Panc1 (cell line): ENCODE data around the gene GNAT2. TPM values are rescaled to one million over a fixed set of nuclear protein-coding genes. Genes with fewer than 3 reads are reported as not detected.

Source experiments
- ATAC-seq: fragments of 200-7000 bp; cut with Tn5 transposase; 2 replicates; pipeline ENCODE4 v1.9.1; 2020; ENCODE audit warnings: mild to moderate bottlenecking, moderate library complexity
- BruUV-seq: library from RNA; stranded (reverse); fragments of 400-500 nt; replicated peaks from 2 replicates; lab custom pipeline; 2021; lab: Mats Ljungman, UMichigan
- CTCF ChIA-PET: fragments of 300-600 bp; sonication (Branson Sonifier 250); formaldehyde crosslinking; loops from one replicate; lab custom pipeline; 2022; ENCODE audit warnings: antibody characterized with exemption; lab: Charles Lee
- POLR2A ChIA-PET: fragments of 300-600 bp; sonication (Branson Sonifier 250); formaldehyde crosslinking; loops from one replicate; lab custom pipeline; 2022; ENCODE audit warnings: antibody characterized with exemption; lab: Charles Lee
- DNase-seq: peaks from one replicate; pipeline ENCODE4 v3.0.0-alpha.2; 2010; ENCODE audit warnings: low read depth, low spot score
- H3K27ac ChIP-seq: 2 replicates; pipeline ENCODE4 v1.5.1; 2011; ENCODE audit warnings: mild to moderate bottlenecking, low read length, inconsistent platforms
- H3K27me3 ChIP-seq: fragments of 200-500 bp; sonication (Bioruptor generic); 2 replicates; pipeline ENCODE4 v1.6.0; 2014; ENCODE audit warnings: low read length, inconsistent platforms; ENCODE audit not compliant: control insufficient read depth, insufficient read depth
- H3K36me3 ChIP-seq: fragments of 200-500 bp; sonication (Bioruptor generic); 2 replicates; pipeline ENCODE4 v1.5.1; 2014; ENCODE audit warnings: inconsistent platforms, mild to moderate bottlenecking, low read length, moderate library complexity; ENCODE audit not compliant: control insufficient read depth, insufficient read depth
- H3K4me1 ChIP-seq: 2 replicates; pipeline ENCODE4 v1.5.1; 2011; ENCODE audit warnings: inconsistent platforms, mild to moderate bottlenecking, low read length, moderate library complexity; ENCODE audit not compliant: control insufficient read depth, insufficient read depth
- H3K4me3 ChIP-seq, 2 experiments: 2 replicates each; pipeline ENCODE4 v1.5.1; 2011 to 2012; ENCODE audit warnings: low read depth in 2 of 2, low read length in 2 of 2, mild to moderate bottlenecking in 2 of 2, inconsistent platforms in 1 of 2, moderate library complexity in 1 of 2
- H3K9me3 ChIP-seq: fragments of 200-500 bp; sonication (Bioruptor generic); 2 replicates; pipeline ENCODE4 v1.5.1; 2014; ENCODE audit warnings: low read depth, mild to moderate bottlenecking, inconsistent platforms, low read length, moderate library complexity; ENCODE audit not compliant: control insufficient read depth, insufficient read depth
- POLR2AphosphoS5 ChIP-seq: IDR thresholded peaks from 2 replicates; pipeline ENCODE4 v1.6.1; 2012; ENCODE audit warnings: mild to moderate bottlenecking, low read depth, low read length, moderate library complexity
- SIN3A ChIP-seq: IDR thresholded peaks from 2 replicates; pipeline ENCODE4 v1.6.1; 2012; ENCODE audit warnings: low read depth, mild to moderate bottlenecking, low read length, moderate library complexity, borderline replicate concordance; ENCODE audit not compliant: insufficient read depth
- TCF7L2 ChIP-seq: IDR thresholded peaks from 2 replicates; pipeline ENCODE4 v1.6.1; 2011; ENCODE audit warnings: mild to moderate bottlenecking, low read depth, low read length, inconsistent platforms
- in situ Hi-C: cut with HindIII; loops from 2 replicates; pipeline ENCODE4 v1.10.0; 2016; ENCODE audit warnings: low sequenced_read_pairs, low pct_unique_long_range_greater_than_20kb
- intact Hi-C: fragments of 100-400 bp; cut with micrococcal nuclease; formaldehyde crosslinking; loops from one replicate; pipeline ENCODE4 v1.10.0; 2022; ENCODE audit not compliant: unreplicated experiment
- total RNA-seq: library from RNA; stranded (reverse); gene quantifications from one replicate; pipeline ENCODE4 v1.2.1, GENCODE V29; 2021; ENCODE audit not compliant: unreplicated experiment
- TF ChIP-seq, protein P1 (sequence below), 2 experiments: IDR thresholded peaks; 2 replicates each; pipeline ENCODE4 v1.6.1; 2011 to 2012; ENCODE audit warnings: low read depth in 2 of 2, control low read depth in 1 of 2, low read length in 1 of 2, mild to moderate bottlenecking in 1 of 2, moderate library complexity in 1 of 2; ENCODE audit not compliant: insufficient read depth in 1 of 2
- TF ChIP-seq, protein P2 (sequence below): fragments of 450-650 bp; IDR thresholded peaks from 2 replicates; pipeline ENCODE4 v1.5.1; 2017; ENCODE audit warnings: mild to moderate bottlenecking

Gene GNAT2
- total RNA-seq, 1 experiment from 2014 or later, result 0.44 TPM

DNA sequence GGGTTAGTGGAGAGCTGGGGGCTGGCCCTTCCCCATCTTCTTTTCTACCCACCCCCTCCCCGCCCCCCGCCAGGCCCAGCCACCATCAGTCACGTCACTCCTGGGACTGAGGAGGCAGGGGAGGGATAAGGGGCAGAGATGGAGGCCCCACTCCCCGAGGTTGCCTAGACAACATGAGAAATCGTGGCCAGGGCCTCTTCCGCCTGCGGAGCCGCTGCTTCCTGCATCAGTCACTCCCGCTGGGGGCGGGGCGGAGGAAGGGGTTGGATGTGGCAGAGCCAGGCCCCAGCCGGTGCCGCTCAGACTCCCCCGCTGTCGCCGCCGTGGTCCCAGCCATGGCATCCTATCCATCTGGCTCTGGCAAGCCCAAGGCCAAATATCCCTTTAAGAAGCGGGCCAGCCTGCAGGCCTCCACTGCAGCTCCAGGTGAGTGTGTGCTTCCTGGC lies 1.4 kb upstream of the GNAT2 start:
- H3K4me1 ChIP-seq, result peaks cover 15% of the 10 kb centered on the region
- in situ Hi-C loops, result no loop called here

DNA sequence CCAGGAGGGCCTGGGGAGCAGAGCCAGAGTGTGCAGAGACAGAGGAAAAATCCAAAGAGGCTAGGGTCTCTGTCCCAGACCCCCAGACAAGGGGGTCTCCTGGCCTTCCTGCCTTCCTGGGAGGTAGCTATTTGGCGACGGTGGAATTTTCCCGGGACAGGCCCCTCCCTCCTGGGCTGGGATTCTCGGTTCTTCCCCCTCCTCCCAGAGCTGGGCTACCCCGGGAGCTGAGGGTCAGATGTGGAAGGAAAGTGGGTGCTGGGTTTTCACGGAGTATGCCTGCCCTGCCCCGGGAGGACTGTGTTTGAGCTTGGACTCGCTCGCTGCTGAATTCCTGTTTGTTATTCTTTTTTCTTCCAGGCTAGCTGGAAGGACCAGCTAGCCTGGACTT lies 980 bp upstream of the GNAT2 start:
- ChIA-PET POLR2A (interaction anchor here (0.6 to 0.8 kb wide), 2 partner anchors 217 to 390 kb away, joined by 3 to 5 read pairs; no protein-coding TSS in a partner anchor), CTCF (interaction anchor here (0.7 kb wide), 1 partner anchor 74 kb away, joined by 3 read pairs; no protein-coding TSS in a partner anchor)
- no peak for DNase-seq
- Histone ChIP-seq H3K4me1 (peaks cover 15% of the 10 kb centered on the region), H3K4me3 (peak overlapping the region; percentile 84 to 92), H3K36me3 (no peaks in the 10 kb centered on the region), H3K27ac (peak overlapping the region; percentile 94), H3K9me3 (no peaks in the 10 kb centered on the region), H3K27me3 (no peaks in the 10 kb centered on the region)
- BruUV-seq, result no TSS peak
- peak; percentile 69 for ATAC-seq
- TF ChIP-seq POLR2AphosphoS5 (no peak), SIN3A (no peak; the same call in 1 of the 2 replicates), TCF7L2 (no peak)
- TF ChIP-seq, protein P1, sequence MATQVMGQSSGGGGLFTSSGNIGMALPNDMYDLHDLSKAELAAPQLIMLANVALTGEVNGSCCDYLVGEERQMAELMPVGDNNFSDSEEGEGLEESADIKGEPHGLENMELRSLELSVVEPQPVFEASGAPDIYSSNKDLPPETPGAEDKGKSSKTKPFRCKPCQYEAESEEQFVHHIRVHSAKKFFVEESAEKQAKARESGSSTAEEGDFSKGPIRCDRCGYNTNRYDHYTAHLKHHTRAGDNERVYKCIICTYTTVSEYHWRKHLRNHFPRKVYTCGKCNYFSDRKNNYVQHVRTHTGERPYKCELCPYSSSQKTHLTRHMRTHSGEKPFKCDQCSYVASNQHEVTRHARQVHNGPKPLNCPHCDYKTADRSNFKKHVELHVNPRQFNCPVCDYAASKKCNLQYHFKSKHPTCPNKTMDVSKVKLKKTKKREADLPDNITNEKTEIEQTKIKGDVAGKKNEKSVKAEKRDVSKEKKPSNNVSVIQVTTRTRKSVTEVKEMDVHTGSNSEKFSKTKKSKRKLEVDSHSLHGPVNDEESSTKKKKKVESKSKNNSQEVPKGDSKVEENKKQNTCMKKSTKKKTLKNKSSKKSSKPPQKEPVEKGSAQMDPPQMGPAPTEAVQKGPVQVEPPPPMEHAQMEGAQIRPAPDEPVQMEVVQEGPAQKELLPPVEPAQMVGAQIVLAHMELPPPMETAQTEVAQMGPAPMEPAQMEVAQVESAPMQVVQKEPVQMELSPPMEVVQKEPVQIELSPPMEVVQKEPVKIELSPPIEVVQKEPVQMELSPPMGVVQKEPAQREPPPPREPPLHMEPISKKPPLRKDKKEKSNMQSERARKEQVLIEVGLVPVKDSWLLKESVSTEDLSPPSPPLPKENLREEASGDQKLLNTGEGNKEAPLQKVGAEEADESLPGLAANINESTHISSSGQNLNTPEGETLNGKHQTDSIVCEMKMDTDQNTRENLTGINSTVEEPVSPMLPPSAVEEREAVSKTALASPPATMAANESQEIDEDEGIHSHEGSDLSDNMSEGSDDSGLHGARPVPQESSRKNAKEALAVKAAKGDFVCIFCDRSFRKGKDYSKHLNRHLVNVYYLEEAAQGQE (IDR thresholded peaks at IDR 0.05; ENCODE audit: insufficient read depth in 1 of 2, low read depth in 2 of 2, low read length in 1 of 2), result no peak
- TF ChIP-seq, protein P2, sequence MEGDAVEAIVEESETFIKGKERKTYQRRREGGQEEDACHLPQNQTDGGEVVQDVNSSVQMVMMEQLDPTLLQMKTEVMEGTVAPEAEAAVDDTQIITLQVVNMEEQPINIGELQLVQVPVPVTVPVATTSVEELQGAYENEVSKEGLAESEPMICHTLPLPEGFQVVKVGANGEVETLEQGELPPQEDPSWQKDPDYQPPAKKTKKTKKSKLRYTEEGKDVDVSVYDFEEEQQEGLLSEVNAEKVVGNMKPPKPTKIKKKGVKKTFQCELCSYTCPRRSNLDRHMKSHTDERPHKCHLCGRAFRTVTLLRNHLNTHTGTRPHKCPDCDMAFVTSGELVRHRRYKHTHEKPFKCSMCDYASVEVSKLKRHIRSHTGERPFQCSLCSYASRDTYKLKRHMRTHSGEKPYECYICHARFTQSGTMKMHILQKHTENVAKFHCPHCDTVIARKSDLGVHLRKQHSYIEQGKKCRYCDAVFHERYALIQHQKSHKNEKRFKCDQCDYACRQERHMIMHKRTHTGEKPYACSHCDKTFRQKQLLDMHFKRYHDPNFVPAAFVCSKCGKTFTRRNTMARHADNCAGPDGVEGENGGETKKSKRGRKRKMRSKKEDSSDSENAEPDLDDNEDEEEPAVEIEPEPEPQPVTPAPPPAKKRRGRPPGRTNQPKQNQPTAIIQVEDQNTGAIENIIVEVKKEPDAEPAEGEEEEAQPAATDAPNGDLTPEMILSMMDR, result no peak
- in situ Hi-C loops, result no loop called here
- intact Hi-C loops, result loop anchor here (5.0 kb wide), 1 partner anchor 73 kb away; the partner anchor contains the start of gene GNAI3

More for the DNA sequence above, 1.4 kb upstream of the GNAT2 start:
- Histone ChIP-seq H3K9me3 (no peaks in the 10 kb centered on the region), H3K4me3 (peak overlapping the region; percentile 84 to 92), H3K27ac (peak overlapping the region; percentile 94), H3K27me3 (no peaks in the 10 kb centered on the region), H3K36me3 (no peaks in the 10 kb centered on the region)
- no peak for DNase-seq
- TF ChIP-seq, protein P2, result no peak
- TF ChIP-seq, protein P1 (IDR thresholded peaks at IDR 0.05; ENCODE audit: insufficient read depth in 1 of 2, low read depth in 2 of 2, low read length in 1 of 2), result 0 out of 4 replicates have a peak, but pooled peaks of 1 of the 2 experiments have one; percentile 13
- intact Hi-C loops, result loop anchor here (5.0 kb wide), 1 partner anchor 74 kb away; the partner anchor contains the start of gene GNAI3
- ATAC-seq, result peak; percentile 82
- CTCF ChIA-PET, result interaction anchor here (0.7 kb wide), 1 partner anchor 75 kb away, joined by 3 read pairs; no protein-coding TSS in a partner anchor
- POLR2A ChIA-PET, result interaction anchor here (0.8 kb wide), 1 partner anchor 389 kb away, joined by 3 read pairs; no protein-coding TSS in a partner anchor
- BruUV-seq, result no TSS peak
